ENCODE data around the gene SF1. TPM values are rescaled to one million over a fixed set of nuclear protein-coding genes. Genes with fewer than 3 reads are reported as not detected.

The SF1 gene
- total and polyA plus RNA-seq, 2 of the 8 experiments (the other 6 are each of a cell fraction or from before 2014, with no cell fraction given), result 72.7 to 353 TPM

- TF ChIP-seq CHD7 (IDR thresholded peaks at IDR 0.05; ENCODE audit: insufficient replicate concordance, low read length) (no peak), SRF (IDR thresholded peaks at IDR 0.05; ENCODE audit: low read depth, low read length) (no peak), TAF7 (optimal IDR thresholded peaks at IDR 0.05; ENCODE audit: borderline replicate concordance, low read depth, low read length) (no peak), FOSL1 (IDR thresholded peaks at IDR 0.05; ENCODE audit: insufficient read depth, low read depth, low read length) (no peak), USF2 (IDR thresholded peaks at IDR 0.05; ENCODE audit: low read length) (no peak), SP4 (IDR thresholded peaks at IDR 0.05; ENCODE audit: low read length) (no peak)
These were observed 14.8 kb downstream of the SF1 start (continued) for GRCh38 chr11:64763526-64764039.

All from H1 (cell line).